Activated CD4-positive, alpha-beta T cell treated with anti-CD3 and anti-CD28 coated beads, Interleukin-2, amount 10 ng/mL, durations not matched to agents 24 days and 14 days (primary cell): ENCODE data around the gene TC2N. TPM values are rescaled to one million over a fixed set of nuclear protein-coding genes. Genes with fewer than 3 reads are reported as not detected.
"Not testable (repeated sequence)": the region's sequence is repeated elsewhere in the genome, so short reads cannot be mapped to it uniquely, and the experiment has no call there.

Source experiments
- DNase-seq: peaks from one replicate; pipeline ENCODE4 v3.0.0; 2022
- H3K27ac Mint-ChIP-seq: one replicate; pipeline ENCODE4 v1.8.0; 2022; ENCODE audit warnings: mild to moderate bottlenecking, mixed read lengths
- H3K27me3 Mint-ChIP-seq: one replicate; pipeline ENCODE4 v1.8.0; 2022; ENCODE audit warnings: mixed read lengths
- H3K36me3 Mint-ChIP-seq: one replicate; pipeline ENCODE4 v1.8.0; 2022; ENCODE audit warnings: low read depth, mild to moderate bottlenecking, mixed read lengths
- H3K4me1 Mint-ChIP-seq: one replicate; pipeline ENCODE4 v1.8.0; 2021; ENCODE audit warnings: mixed read lengths
- H3K4me3 Mint-ChIP-seq: one replicate; pipeline ENCODE4 v1.8.0; 2022; ENCODE audit warnings: mild to moderate bottlenecking, moderate library complexity, mixed read lengths
- H3K9me3 Mint-ChIP-seq: one replicate; pipeline ENCODE4 v1.8.0; 2021; ENCODE audit warnings: mixed read lengths
- intact Hi-C: fragments of 100-400 bp; cut with micrococcal nuclease; formaldehyde crosslinking; loops from one replicate; pipeline ENCODE4 v1.15.1; 2023
- total RNA-seq: library from RNA; stranded (reverse); gene quantifications from 2 replicates; pipeline ENCODE4 v1.2.3, GENCODE V29; 2022

The TC2N gene
- total RNA-seq, 1 donor from 2014 or later: 18.6 TPM

GRCh38 chr14:91847693-91848092 lies 19.6 kb downstream of the TC2N start:
- peaks cover 72% of the 10 kb centered on the region for H3K36me3 Mint-ChIP-seq
- H3K4me3 Mint-ChIP-seq: no peak overlapping the region
- no peak for DNase-seq
- no peaks in the 10 kb centered on the region for H3K27me3 Mint-ChIP-seq
- intact Hi-C loops: no loop called here
- no peak overlapping the region for H3K27ac Mint-ChIP-seq
- H3K9me3 Mint-ChIP-seq: peaks cover 5% of the 10 kb centered on the region
- H3K4me1 Mint-ChIP-seq: peaks cover 19% of the 10 kb centered on the region

DNA sequence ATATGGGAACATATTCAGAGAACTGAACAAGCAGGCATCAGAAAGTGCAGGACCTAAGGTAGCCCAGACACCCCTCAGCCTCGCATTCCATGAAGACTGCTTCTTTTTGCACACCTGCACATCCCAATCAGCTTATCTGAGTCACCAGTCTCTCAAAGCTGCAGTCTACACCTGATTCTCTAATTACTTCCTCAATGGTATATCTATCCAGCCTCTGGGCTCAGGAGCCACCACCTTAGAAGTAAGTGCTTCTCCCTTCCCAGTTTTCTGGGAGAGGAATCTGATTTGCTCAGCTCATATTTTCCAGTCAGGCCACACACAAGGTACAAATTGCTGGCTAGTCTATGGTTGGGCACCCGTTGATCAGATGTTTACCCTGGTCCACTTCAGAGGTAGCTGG lies 21.7 kb downstream of the TC2N start:
- Mint-ChIP-seq H3K36me3 (peaks cover 72% of the 10 kb centered on the region), H3K4me3 (no peak overlapping the region), H3K4me1 (peaks cover 22% of the 10 kb centered on the region), H3K27ac (no peak overlapping the region), H3K27me3 (no peaks in the 10 kb centered on the region), H3K9me3 (peaks cover 5% of the 10 kb centered on the region)
- intact Hi-C loops: no loop called here
- no peak for DNase-seq

DNA sequence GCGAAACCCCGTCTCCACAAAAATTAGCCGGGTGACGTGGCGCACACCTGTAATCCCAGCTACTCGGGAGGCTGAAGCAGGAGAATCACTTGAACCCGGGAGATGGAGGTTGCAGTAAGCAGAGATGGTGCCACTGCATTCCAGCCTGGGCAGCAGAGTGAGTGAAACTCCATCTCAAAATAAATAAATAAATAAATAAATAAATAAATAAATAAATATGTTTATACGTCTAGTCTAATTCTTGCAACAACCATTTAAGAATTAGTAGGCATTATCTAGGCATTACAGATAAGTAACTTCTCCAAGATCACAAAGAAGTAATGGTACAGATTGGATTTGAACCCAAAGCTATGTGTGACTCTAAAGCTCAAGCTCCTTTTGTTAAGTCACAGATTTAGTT lies 22.3 kb downstream of the TC2N start:
- H3K9me3 Mint-ChIP-seq, H3K27me3 Mint-ChIP-seq, DNase-seq, intact Hi-C loops, H3K4me3 Mint-ChIP-seq, H3K27ac Mint-ChIP-seq: not testable (repeated sequence)
- Mint-ChIP-seq H3K4me1 (peaks cover 25% of the 10 kb centered on the region), H3K36me3 (peaks cover 72% of the 10 kb centered on the region)

- Mint-ChIP-seq H3K36me3 (peaks cover 76% of the 10 kb centered on the region), H3K9me3 (peaks cover 2% of the 10 kb centered on the region), H3K27me3 (no peaks in the 10 kb centered on the region), H3K27ac (no peak overlapping the region), H3K4me1 (peaks cover 26% of the 10 kb centered on the region), H3K4me3 (no peak overlapping the region)
- peak; percentile 11 for DNase-seq
- intact Hi-C loops: no loop called here
Measured at GRCh38 chr14:91844029-91844428, 23.3 kb downstream of the TC2N start.

- Mint-ChIP-seq H3K9me3 (no peaks in the 10 kb centered on the region), H3K4me3 (no peak overlapping the region), H3K4me1 (peaks cover 28% of the 10 kb centered on the region), H3K27me3 (no peaks in the 10 kb centered on the region), H3K36me3 (peaks cover 75% of the 10 kb centered on the region), H3K27ac (no peak overlapping the region)
- intact Hi-C loops: no loop called here
- no peak for DNase-seq
Measured at GRCh38 chr14:91843437-91843836, 23.9 kb downstream of the TC2N start.

DNA sequence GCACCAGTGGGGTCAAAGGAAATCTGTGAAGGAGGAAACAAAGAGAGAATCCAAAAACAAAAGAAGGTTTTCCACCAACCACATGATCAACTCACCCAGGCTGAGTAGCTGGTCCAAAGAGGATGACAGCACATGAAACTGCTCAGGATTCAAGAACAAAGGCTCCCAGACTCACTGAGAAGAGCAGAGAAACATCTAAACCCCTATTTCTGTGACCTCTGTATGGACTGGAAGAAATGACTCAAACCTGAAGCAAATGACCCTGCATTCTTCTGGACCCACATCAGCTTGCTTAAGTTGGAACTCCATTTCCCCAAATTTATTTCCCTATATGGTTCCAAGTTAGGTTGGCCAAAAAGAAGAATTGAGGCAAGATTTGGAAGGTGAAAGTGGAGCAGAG lies 26.3 kb downstream of the TC2N start:
- H3K4me1 Mint-ChIP-seq: peaks cover 43% of the 10 kb centered on the region
- H3K4me3 Mint-ChIP-seq: no peak overlapping the region
- H3K9me3 Mint-ChIP-seq: no peaks in the 10 kb centered on the region
- H3K27me3 Mint-ChIP-seq: peaks cover 1% of the 10 kb centered on the region
- intact Hi-C loops: no loop called here
- H3K36me3 Mint-ChIP-seq: peaks cover 71% of the 10 kb centered on the region
- no peak overlapping the region for H3K27ac Mint-ChIP-seq
- peak; percentile 51 for DNase-seq

DNA sequence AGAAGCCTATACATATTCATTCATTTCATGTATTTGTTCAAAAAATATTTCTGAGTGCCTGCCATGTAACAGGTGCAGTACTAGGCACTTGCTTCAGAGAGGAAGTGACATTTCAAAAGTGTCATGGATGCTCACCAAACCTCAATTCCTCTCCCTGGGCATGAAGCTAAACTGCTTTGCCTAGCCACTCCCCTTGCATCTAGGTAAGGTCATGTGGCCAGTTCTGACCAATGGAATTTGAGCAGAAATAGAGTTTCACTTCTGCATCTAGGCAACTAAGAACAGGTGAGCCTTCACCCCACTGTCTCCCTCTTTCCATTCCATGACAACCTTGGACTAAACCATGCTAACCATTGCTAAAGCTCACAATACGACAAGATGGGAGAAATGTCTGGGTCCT lies 27.6 kb downstream of the TC2N start:
- peak; percentile 66 for DNase-seq
- H3K27ac Mint-ChIP-seq: no peak overlapping the region
- intact Hi-C loops: loop anchor here (10.0 kb wide), 1 partner anchor 285 kb away; the partner anchor contains the start of genes CPSF2 and NDUFB1
- H3K4me3 Mint-ChIP-seq: no peak overlapping the region
- peaks cover 47% of the 10 kb centered on the region for H3K4me1 Mint-ChIP-seq
- H3K36me3 Mint-ChIP-seq: peaks cover 65% of the 10 kb centered on the region
- no peaks in the 10 kb centered on the region for H3K9me3 Mint-ChIP-seq
- peaks cover 7% of the 10 kb centered on the region for H3K27me3 Mint-ChIP-seq

DNA sequence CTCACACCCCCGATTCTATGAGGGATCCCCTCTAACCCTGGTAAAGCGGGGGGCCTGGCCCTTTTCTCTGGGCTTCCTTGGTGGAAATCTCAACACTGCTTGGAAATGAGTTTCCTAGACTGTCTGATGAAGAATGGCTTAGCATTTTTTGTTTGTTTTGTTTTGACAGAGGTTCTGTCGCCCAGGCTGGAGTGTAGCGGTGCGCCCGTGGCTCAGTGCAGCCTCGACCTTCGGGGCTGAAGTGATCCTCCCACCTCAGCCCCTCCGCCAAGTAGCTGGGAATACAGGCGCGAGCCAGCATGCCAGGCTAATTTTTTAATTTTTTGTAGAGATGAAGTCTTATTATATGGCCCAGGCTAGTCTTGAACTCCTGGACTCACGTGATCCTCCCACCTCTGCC lies 30.3 kb downstream of the TC2N start:
- peaks cover 11% of the 10 kb centered on the region for H3K27me3 Mint-ChIP-seq
- H3K4me1 Mint-ChIP-seq: peaks cover 57% of the 10 kb centered on the region
- intact Hi-C loops: loop anchor here (2.0 to 10.0 kb wide), 2 partner anchors 36 to 288 kb away; partner anchors contain the start of genes CPSF2 and NDUFB1
- H3K4me3 Mint-ChIP-seq: peak overlapping the region; percentile 93
- H3K9me3 Mint-ChIP-seq: no peaks in the 10 kb centered on the region
- H3K27ac Mint-ChIP-seq: peak overlapping the region; percentile 68
- DNase-seq: no peak
- H3K36me3 Mint-ChIP-seq: peaks cover 55% of the 10 kb centered on the region

DNA sequence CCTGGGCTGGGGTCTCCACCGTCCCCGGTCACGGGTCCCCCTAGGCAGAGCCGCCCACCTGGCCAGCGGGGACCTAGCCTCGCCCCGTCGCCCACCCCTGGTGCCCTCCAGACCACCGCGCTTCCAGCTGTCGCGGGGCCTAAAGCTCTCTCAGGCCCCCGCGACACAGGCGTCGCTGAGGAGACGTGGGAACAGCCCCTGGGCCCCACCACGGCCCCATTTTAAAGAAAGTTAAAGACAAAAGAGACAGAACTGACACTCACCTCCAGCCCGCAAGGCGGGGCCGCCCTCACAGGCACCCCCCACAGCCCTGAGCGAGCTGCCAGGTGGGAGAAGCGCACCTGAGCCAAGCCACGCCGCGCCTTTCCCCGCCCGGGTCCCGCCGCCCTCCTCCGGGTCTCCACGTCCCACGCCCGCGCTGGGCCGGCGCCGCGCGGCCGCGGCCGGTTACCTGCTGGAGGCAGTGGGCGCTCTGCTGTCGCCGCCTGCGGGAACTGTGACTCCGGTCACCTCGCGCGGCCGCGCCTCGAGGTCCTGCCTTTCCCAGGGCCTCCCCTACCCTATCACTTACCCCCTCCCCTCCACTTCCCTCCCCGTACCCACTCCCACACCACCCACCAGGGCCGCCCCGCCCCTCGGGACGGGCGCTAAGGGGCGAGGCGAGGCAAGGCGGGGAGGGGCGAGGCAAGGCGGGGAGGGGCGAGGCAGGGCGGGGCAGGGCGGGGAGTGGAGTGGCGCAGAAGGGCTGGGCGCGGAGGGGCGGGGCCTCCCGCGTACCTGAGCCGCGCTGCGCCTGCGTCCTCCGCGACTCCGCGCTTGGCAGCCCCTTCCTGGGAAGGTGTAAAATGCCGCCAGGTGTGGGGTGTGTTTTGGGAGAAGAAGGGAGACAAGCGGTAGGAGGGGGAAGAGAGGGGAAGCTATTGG lies 31.2 kb downstream of the TC2N start:
- peak overlapping the region; percentile 93 for H3K4me3 Mint-ChIP-seq
- peak overlapping the region; percentile 68 for H3K27ac Mint-ChIP-seq
- H3K4me1 Mint-ChIP-seq: peaks cover 50% of the 10 kb centered on the region
- no peaks in the 10 kb centered on the region for H3K9me3 Mint-ChIP-seq
- H3K27me3 Mint-ChIP-seq: peaks cover 11% of the 10 kb centered on the region
- peak; percentile 89 for DNase-seq
- intact Hi-C loops: loop anchor here (2.0 to 10.0 kb wide), 2 partner anchors 37 to 289 kb away; partner anchors contain the start of genes CPSF2 and NDUFB1
- peaks cover 50% of the 10 kb centered on the region for H3K36me3 Mint-ChIP-seq

- Mint-ChIP-seq H3K27ac (peak overlapping the region; percentile 38), H3K27me3 (peaks cover 11% of the 10 kb centered on the region), H3K9me3 (no peaks in the 10 kb centered on the region), H3K4me1 (peaks cover 47% of the 10 kb centered on the region), H3K36me3 (peaks cover 46% of the 10 kb centered on the region), H3K4me3 (peak overlapping the region; percentile 93)
- intact Hi-C loops: loop anchor here (10.0 kb wide), 1 partner anchor 289 kb away; the partner anchor contains the start of genes CPSF2 and NDUFB1
- DNase-seq: peak; percentile 71
Measured at GRCh38 chr14:91835197-91835919, 32.0 kb downstream of the TC2N start.

DNA sequence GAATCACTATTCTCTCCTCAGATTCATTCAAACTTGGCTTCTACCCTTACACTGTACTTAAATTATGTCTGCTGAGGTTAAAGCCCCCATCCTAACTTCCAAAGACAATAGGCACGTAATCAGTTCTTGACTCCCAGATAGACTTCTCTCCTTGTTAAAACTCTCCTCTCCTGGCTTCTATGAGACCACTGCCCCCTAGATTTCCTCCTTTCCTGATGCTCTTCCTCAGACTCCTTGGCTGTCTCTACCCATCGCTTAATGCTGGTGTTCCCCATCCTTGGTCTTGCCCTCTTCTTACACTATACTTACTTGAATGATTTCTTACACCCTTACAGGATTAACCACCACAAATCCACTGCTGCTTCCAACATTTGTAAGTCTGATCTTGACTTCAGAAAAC lies 32.8 kb downstream of the TC2N start:
- Mint-ChIP-seq H3K27ac (peak overlapping the region; percentile 6), H3K36me3 (peaks cover 46% of the 10 kb centered on the region), H3K27me3 (peaks cover 11% of the 10 kb centered on the region), H3K4me1 (peaks cover 53% of the 10 kb centered on the region), H3K9me3 (no peaks in the 10 kb centered on the region), H3K4me3 (no peak overlapping the region)
- intact Hi-C loops: loop anchor here (10.0 kb wide), 1 partner anchor 290 kb away; the partner anchor contains the start of genes CPSF2 and NDUFB1
- no peak for DNase-seq

DNA sequence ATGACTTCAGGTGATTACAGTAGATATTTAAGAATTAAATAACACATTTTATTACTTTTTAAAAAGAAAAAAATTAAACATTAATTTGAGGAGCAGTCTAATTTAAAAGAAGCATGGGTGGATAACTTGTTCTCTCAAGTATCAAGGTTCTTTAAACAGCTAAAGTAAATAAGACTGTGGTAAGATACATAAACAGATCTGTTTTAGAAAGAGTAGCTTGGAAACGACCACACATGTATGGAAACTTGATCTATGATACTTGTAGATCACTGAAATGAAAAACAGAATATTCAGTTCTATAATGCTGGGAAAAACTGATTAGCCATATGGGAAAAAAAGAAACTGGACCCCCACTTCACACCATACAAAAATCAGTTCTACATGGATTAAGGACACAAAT lies 36.0 kb downstream of the TC2N start:
- DNase-seq: no peak
- no peak overlapping the region for H3K4me3 Mint-ChIP-seq
- H3K4me1 Mint-ChIP-seq: peaks cover 32% of the 10 kb centered on the region
- intact Hi-C loops: loop anchor here (10.0 kb wide), 1 partner anchor 293 kb away; the partner anchor contains the start of genes CPSF2 and NDUFB1
- no peak overlapping the region for H3K27ac Mint-ChIP-seq
- H3K36me3 Mint-ChIP-seq: peaks cover 40% of the 10 kb centered on the region
- peaks cover 5% of the 10 kb centered on the region for H3K9me3 Mint-ChIP-seq
- H3K27me3 Mint-ChIP-seq: peaks cover 9% of the 10 kb centered on the region

- H3K9me3 Mint-ChIP-seq: peaks cover 5% of the 10 kb centered on the region
- H3K36me3 Mint-ChIP-seq: peaks cover 41% of the 10 kb centered on the region
- no peak for DNase-seq
- intact Hi-C loops: loop anchor here (10.0 kb wide), 1 partner anchor 294 kb away; the partner anchor contains the start of genes CPSF2 and NDUFB1
- H3K4me3 Mint-ChIP-seq: no peak overlapping the region
- H3K27me3 Mint-ChIP-seq: peaks cover 9% of the 10 kb centered on the region
- H3K27ac Mint-ChIP-seq: no peak overlapping the region
- peaks cover 32% of the 10 kb centered on the region for H3K4me1 Mint-ChIP-seq
Measured at GRCh38 chr14:91830777-91831176, 36.6 kb downstream of the TC2N start.
